GM18519 (cell line): ENCODE measurements around the gene MAP2K1.

Experiments
- ATAC-seq: cut with Tn5 transposase; IDR thresholded peaks from one replicate; pipeline ENCODE4 v1.9.1; 2021; ENCODE audit warnings: mild to moderate bottlenecking, moderate library complexity; ENCODE audit not compliant: unreplicated experiment, low FRiP score

MAP2K1 gene

GRCh38 chr15:66472176-66472999, 85.7 kb downstream of the MAP2K1 start:
- ATAC-seq = peak; percentile 64

- ATAC-seq = no peak
Observed at GRCh38 chr15:66474135-66474534, 87.4 kb downstream of the MAP2K1 start.

DNA sequence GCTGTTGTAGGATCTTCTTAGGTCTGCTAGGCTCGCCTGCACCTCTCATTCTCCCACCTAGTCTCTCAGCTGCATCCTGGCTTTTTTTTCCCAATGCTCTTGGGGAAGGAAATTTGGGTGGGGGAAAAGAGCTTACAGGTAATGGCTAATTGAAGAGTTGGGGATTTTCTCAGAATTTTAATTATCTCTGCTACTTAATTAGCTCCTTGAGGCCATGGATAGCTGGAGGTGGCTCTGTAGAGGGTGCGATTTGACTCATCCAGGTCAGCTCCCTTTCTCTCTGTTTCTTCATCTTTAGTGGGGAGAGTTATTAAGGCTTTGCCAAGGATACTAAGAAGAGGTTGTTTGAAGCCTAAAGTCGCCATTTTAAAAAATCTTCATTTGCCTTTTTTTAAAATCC, 88.3 kb downstream of the MAP2K1 start:
- no peak for ATAC-seq

- no peak for ATAC-seq
Observed at GRCh38 chr15:66476535-66476934, 89.8 kb downstream of the MAP2K1 start.

GRCh38 chr15:66477011-66477410, 90.3 kb downstream of the MAP2K1 start:
- no peak for ATAC-seq

GRCh38 chr15:66480267-66480666, 93.6 kb downstream of the MAP2K1 start:
- no peak for ATAC-seq

DNA sequence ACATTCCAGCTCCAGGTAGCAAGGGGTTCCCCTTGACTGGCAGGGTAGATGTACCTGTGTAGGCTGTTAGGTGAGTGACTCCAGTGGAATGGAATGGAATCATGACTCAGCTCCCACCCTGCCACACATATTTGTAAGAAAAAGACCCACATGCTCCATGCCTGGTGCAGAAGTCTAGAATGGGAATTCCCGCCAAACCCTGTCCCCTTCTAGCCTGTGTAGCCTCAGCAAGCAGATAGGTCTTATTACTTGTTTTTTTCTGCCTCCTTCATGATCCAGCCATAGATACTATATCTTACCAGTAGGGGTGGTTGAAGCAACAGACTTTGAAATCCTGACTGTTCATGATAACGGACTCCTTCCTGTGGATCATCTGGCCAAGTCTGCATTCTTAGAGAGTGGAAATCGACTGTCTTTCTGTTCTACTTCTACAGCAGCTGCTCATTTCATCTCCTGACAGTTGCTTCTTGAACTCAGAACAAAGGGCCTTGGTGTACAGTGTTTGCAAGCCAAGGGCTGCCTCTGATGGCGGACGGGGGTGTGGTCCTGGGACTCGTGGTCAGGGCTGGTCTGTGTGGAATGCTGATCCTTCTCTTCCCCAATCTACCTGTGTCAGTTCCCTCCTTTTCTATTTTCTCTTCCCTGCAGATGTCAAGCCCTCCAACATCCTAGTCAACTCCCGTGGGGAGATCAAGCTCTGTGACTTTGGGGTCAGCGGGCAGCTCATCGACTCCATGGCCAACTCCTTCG, 94.6 kb downstream of the MAP2K1 start:
- ATAC-seq = no peak

- no peak for ATAC-seq
Observed at GRCh38 chr15:66482539-66482938, 95.8 kb downstream of the MAP2K1 start.

DNA sequence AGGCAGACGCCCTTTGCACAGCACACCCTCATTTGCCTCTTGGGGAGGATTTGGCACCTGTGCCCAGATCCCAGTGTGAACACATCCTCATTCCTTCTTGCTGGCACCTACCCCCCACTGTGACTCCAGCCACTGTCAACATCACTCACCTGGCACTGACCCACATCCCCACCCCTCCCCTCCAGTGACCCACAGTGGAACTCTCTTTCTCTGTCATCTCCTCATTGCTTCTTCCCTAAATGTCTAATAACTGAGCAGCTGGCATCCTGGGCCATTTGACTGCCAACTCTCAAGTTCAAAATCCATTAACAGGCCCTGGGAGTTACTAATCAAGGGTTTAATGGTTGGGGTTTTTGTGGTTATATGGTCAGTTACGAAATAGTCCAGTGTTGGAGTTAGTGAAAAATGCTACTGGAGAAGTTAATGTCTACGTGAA, 96.4 kb downstream of the MAP2K1 start:
- no peak for ATAC-seq

DNA sequence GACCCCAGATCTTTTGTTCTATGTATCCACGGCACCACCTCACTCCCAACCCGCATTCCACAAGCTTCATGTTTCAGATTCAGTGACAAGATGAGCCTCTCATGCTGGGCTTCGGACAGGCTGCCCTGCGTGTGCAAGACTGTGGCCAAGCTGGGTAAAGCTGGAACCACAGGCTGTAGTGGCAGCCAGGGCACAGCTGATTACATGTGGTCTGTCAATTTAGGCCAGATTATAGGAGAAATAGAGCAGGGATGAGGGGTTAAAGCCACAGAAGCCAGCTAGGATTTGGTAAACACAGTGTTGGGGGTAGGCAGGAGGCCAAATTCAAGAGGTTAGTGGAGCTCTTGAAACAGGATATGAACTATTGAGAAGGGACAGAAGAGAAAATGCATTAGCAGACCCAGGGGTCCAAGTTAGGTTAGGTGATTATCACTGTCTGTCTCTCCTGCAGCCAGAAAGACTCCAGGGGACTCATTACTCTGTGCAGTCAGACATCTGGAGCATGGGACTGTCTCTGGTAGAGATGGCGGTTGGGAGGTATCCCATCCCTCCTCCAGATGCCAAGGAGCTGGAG, 97.9 kb downstream of the MAP2K1 start:
- no peak for ATAC-seq

DNA sequence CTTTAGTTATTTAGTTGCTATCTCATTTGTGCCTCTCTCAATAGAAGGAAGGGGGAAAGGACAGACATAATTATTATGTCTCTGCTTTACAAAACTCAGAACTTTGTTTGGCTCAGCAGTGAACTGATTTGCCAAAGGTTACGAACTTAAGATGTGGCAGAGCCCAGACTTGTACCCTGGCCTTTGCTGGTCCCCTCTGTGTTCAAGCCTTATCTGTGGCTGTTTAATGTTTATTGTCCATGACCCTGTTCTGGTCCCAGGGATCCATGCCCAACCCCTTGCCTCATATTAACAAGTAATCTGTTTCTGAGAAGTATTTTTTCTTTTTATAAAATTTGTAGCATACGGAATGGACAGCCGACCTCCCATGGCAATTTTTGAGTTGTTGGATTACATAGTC, 100.2 kb downstream of the MAP2K1 start:
- ATAC-seq = no peak

- ATAC-seq = no peak
Observed at GRCh38 chr15:66488525-66488924, 101.8 kb downstream of the MAP2K1 start.

DNA sequence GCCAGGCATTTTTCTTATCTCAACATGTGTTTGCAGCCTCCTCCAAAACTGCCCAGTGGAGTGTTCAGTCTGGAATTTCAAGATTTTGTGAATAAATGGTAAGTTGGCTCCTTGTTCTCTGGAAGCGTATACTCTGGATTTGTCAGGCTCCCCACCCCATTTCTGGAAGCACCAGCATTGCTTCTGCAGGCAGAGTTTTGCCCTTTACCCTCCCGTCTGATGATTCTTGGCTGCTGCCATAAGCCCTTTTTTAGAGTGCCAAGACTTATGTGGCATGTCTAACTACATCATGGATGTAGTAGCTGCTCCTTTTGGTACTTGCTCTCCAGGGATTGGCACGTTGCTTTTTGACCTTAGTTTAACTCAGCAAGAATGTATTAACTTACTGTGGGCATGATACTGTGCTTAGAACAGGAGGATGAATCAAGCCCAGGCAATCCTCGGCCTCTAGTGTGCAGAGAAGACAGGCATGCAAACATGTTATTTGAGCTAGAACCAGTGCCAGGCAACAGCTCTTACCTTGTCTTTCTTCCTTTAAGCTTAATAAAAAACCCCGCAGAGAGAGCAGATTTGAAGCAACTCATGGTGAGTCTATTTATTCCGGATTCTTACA, 102.6 kb downstream of the MAP2K1 start:
- no peak for ATAC-seq

DNA sequence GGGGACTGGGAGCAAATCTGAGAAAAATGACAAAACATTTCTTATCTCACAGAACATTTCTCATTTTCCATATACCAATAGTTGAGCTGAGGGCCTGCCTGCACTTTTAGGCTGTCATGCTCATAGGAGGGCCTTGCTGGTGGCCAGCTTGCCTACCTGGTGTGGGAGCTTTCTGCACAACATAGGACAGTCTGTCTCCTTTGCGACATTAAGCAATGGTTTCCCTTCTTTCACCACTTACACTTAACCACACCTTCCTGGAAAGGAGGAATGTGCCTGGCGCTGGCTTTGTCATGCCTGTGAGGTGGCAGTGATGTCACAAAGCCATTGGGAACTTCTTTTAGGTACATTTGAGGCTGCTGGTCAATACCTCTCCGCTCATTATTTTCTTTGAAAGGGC, 105.1 kb downstream of the MAP2K1 start:
- ATAC-seq = no peak

DNA sequence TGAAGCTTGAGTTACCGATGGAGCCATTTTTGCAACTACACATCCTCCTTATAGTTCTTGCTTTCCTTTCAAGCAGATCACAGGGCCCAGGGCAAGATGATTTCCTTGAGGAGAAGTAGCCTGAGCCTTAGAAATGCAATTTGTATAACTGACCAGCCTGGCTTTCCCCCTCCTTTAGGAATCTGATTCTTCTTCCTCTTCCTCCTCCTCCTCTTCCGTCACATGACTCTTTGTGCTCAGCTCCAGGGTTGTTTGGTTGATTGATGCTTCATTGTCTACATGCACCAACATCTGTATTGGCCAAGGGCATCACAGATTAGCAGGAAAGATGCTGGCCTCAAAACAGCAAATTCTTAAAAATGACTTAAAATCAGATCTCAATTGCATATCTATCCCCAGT, 107.5 kb downstream of the MAP2K1 start:
- no peak for ATAC-seq

DNA sequence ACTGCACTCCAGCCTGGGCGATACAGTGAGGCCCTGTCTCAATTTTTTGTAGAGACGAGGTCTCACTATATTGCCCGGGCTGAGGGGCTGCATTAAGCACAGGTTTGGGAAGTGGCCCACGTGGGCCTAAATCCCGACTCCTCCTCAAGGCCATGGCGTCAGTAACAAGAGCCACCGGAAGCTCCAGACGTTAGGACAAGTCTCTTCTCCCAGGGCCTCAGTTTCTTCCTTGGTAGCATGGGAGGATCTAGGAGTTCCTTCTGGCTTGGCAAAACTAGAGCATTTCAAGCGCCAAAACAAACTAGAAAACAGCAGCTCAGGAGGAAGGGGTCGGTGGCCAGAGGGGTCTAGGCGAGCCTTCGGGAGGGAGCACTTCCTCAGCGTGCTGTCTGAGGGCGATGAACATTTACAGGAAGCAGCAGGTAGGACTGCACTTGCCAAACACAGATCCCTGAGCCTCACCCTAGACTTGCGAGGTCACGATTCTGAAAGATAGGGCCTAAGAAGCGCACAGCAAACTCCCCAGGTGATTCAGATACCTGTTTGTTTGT, 110.3 kb downstream of the MAP2K1 start:
- ATAC-seq = peak; percentile 5

DNA sequence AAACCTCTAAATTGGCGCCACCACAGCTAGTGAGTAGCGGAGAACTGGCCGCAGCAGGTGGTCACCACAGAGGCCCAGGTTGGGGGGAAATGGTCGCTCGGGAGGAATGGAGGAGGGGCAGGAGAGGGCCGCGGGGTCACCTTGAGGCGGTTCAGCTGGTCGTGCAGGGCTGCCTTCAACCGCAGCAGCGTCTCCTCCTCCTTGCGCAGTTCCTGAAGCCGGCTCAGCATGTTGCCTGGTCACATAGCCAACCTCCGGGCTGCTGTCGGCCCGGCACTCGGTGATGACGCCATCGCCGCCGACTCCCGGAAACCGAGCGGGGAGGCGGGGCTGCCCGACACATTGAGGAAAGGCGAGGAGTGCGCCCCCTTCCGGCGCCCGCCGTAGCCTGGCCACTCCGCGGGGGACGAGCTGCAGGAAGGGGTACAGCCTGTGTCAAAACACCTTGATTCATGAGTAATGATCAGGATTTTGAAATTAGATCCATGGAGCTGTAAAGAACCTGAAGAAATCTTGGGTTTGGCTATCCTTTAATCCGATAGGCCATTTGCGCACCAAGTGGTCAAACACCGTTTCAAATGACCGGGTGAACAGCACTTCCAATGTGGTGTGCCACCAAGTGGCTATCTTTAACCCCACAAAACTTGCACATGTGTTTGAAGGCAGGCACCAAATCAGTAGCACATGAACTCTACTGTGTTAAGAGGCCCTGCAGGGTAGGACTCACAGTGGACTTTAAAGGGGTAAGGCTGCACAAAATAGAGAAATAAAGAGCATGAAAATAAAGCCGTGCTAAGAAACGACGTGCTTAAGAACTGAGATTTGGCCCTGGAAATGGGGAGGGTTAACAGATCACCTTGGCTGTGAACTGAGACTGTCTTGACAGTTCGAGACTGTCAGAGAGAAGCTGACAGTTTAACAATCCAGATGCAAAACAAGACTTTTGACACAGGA, 111.1 kb downstream of the MAP2K1 start, which contains the start of gene SNAPC5:
SNAPC5 (minus strand) TSS at position 261 of the 954 bp plus-strand sequence; CDS start at position 230, 31 bp downstream.
- peak; percentile 65 for ATAC-seq

DNA sequence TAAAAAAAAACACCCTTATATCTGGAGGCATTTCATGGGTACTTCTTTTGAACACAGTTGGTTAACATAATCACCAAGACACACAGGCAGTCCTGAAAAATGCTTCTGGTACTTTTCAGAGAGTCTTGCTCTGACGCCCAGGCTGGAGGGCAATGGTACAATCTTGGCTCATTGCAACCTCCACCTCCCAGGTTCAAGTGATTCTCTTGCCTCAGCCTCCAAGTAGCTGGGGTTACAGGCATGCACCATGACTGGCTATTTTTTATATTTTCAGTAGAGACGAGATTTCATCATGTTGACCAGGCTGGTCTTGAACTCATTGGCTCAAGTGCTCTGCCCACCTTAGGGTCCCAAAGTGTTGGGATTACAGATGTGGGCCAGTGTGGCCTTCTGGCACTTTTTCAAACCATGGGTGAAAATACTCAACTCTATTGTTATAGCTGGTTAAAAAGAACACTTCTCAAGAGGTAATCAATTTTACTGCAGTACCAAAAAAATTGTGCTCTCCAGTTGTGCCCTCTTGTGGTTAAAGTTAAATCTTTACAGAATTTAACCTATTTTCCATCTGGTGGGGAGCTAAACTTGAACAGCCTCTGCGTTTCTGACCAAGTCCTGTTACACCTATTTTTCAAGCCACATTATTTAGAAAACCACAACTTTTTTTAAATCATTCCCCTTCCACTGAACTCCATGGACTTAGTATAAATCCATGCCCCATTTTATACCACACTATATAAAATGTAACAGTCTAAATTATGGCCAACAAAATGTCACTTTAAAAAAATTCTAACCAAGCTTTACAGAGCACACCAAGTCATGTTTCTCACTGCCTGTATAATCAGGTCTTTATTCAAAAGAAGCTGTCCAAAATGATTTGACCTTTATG, 112.0 kb downstream of the MAP2K1 start:
- no peak for ATAC-seq
